IMR-90 (cell line): ENCODE measurements around the gene NACC2. TPM values are rescaled to one million over a fixed set of nuclear protein-coding genes. Genes with fewer than 3 reads are reported as not detected.

Experiments used
- ATAC-seq: fragments of 200-7000 bp; cut with Tn5 transposase; 2 replicates; pipeline ENCODE4 v1.9.1; 2020; ENCODE audit warnings: low read depth, mild to moderate bottlenecking, moderate library complexity
- BruUV-seq: library from RNA; stranded (reverse); fragments of 400-500 nt; replicated peaks from 2 replicates; lab custom pipeline; 2021; lab: Mats Ljungman, UMichigan
- CTCF ChIA-PET: fragments of 300-600 bp; formaldehyde crosslinking; extraction: SDS; loops from one replicate; lab custom pipeline; 2021; ENCODE audit warnings: antibody characterized with exemption; lab: Yijun Ruan, JAX
- POLR2A ChIA-PET: fragments of 300-600 bp; sonication (Branson Sonifier 250); formaldehyde crosslinking; loops from one replicate; lab custom pipeline; 2022; ENCODE audit warnings: antibody characterized with exemption; ENCODE audit not compliant: unreplicated experiment; lab: Charles Lee
- DNase-seq: peaks from one replicate; pipeline ENCODE4 v3.0.0; 2013
- H2AFZ ChIP-seq: replicated peaks from 2 replicates; pipeline ENCODE3; 2013; ENCODE audit warnings: low read length, mild to moderate bottlenecking; ENCODE audit not compliant: poor library complexity
- H2AK5ac ChIP-seq: 2 replicates; pipeline ENCODE4 v1.6.1; 2013; ENCODE audit warnings: low read depth, low read length, inconsistent platforms
- H2AK9ac ChIP-seq: replicated peaks from 2 replicates; pipeline ENCODE3; 2013; ENCODE audit warnings: mild to moderate bottlenecking, low read depth, low read length, moderate library complexity; ENCODE audit not compliant: poor library complexity
- H2BK120ac ChIP-seq: 2 replicates; pipeline ENCODE4 v1.6.1; 2013; ENCODE audit warnings: low read depth, low read length, inconsistent platforms
- H2BK15ac ChIP-seq: 3 replicates; pipeline ENCODE4 v1.6.1; 2013; ENCODE audit warnings: low read depth, low read length, inconsistent platforms
- H2BK20ac ChIP-seq: 2 replicates; pipeline ENCODE4 v1.6.1; 2013; ENCODE audit warnings: low read depth, mild to moderate bottlenecking, inconsistent platforms, low read length, moderate library complexity
- H2BK5ac ChIP-seq: 2 replicates; pipeline ENCODE4 v1.6.1; 2013; ENCODE audit warnings: mild to moderate bottlenecking, low read depth, low read length, inconsistent platforms; ENCODE audit not compliant: poor library complexity, severe bottlenecking
- H3K14ac ChIP-seq: replicated peaks from 2 replicates; pipeline ENCODE4 v1.6.1; 2013; ENCODE audit warnings: low read depth, low read length, inconsistent platforms
- H3K18ac ChIP-seq: 2 replicates; pipeline ENCODE4 v1.6.1; 2013; ENCODE audit warnings: low read depth, low read length, control low read depth
- H3K23ac ChIP-seq: 2 replicates; pipeline ENCODE4 v1.6.1; 2013; ENCODE audit warnings: low read depth, low read length, inconsistent platforms
- H3K27ac ChIP-seq: 2 replicates; pipeline ENCODE4 v1.5.1; 2013; ENCODE audit warnings: mild to moderate bottlenecking, control low read depth, low read length; ENCODE audit not compliant: insufficient read depth
- H3K27me3 ChIP-seq: 2 replicates; pipeline ENCODE4 v1.6.1; 2013; ENCODE audit warnings: low read length; ENCODE audit not compliant: control insufficient read depth, insufficient read depth
- H3K36me3 ChIP-seq: 2 replicates; pipeline ENCODE4 v1.6.1; 2013; ENCODE audit warnings: low read length, mixed read lengths; ENCODE audit not compliant: control insufficient read depth, insufficient read depth
- H3K4ac ChIP-seq: 2 replicates; pipeline ENCODE4 v1.6.1; 2013; ENCODE audit warnings: low read depth, low read length, inconsistent platforms
- H3K4me1 ChIP-seq: 2 replicates; pipeline ENCODE4 v1.6.1; 2013; ENCODE audit warnings: low read length, mixed read lengths; ENCODE audit not compliant: control insufficient read depth, insufficient read depth
- H3K4me2 ChIP-seq: 2 replicates; pipeline ENCODE4 v1.6.1; 2013; ENCODE audit warnings: low read depth, mild to moderate bottlenecking, control low read depth, low read length, moderate library complexity
- H3K4me3 ChIP-seq: 2 replicates; pipeline ENCODE4 v1.5.1; 2013; ENCODE audit warnings: low read depth, mild to moderate bottlenecking, control low read depth, low read length, moderate library complexity; ENCODE audit not compliant: insufficient read depth
- H3K56ac ChIP-seq: 2 replicates; pipeline ENCODE4 v1.6.1; 2013; ENCODE audit warnings: low read length, inconsistent platforms; ENCODE audit not compliant: insufficient read depth; ENCODE audit errors: extremely low read depth
- H3K79me1 ChIP-seq, 2 experiments: 2 replicates each; pipeline ENCODE4 v1.6.1; 2013; ENCODE audit warnings: low read length in 2 of 2, inconsistent platforms in 1 of 2, low read depth in 1 of 2
- H3K9ac ChIP-seq: 2 replicates; pipeline ENCODE4 v1.6.1; 2013; ENCODE audit warnings: low read depth, low read length, control low read depth
- H3K9me1 ChIP-seq: 2 replicates; pipeline ENCODE4 v1.6.1; 2013; ENCODE audit warnings: low read length, inconsistent platforms; ENCODE audit not compliant: insufficient read depth
- H3K9me3 ChIP-seq: 2 replicates; pipeline ENCODE4 v1.6.1; 2013; ENCODE audit warnings: low read length; ENCODE audit not compliant: control insufficient read depth, insufficient read depth
- H4K20me1 ChIP-seq: 2 replicates; pipeline ENCODE4 v1.6.1; 2013; ENCODE audit warnings: low read length, inconsistent platforms; ENCODE audit not compliant: insufficient read depth
- H4K5ac ChIP-seq: 2 replicates; pipeline ENCODE4 v1.6.1; 2013; ENCODE audit warnings: mild to moderate bottlenecking, low read depth, low read length, control low read depth
- H4K8ac ChIP-seq, 2 experiments: 2 replicates each; pipeline ENCODE4 v1.6.1; 2013; ENCODE audit warnings: low read depth in 2 of 2, low read length in 2 of 2, control low read depth in 1 of 2, inconsistent platforms in 1 of 2
- H4K91ac ChIP-seq: 2 replicates; pipeline ENCODE4 v1.6.1; 2013; ENCODE audit warnings: low read depth, low read length, inconsistent platforms; ENCODE audit not compliant: insufficient read depth
- BHLHE40 ChIP-seq: fragments of 150-350 bp; IDR thresholded peaks from 2 replicates; pipeline ENCODE4 v1.6.1; 2016; ENCODE audit warnings: mild to moderate bottlenecking, low read depth, low read length
- CEBPB ChIP-seq: IDR thresholded peaks from 2 replicates; pipeline ENCODE4 v1.6.1; 2012; ENCODE audit warnings: low read depth, low read length, improper control_type of control experiment
- CHD1 ChIP-seq: IDR thresholded peaks from 2 replicates; pipeline ENCODE4 v1.6.1; 2012; ENCODE audit warnings: low read depth, low read length, improper control_type of control experiment
- FOS ChIP-seq: fragments of 150-350 bp; IDR thresholded peaks from 2 replicates; pipeline ENCODE4 v1.6.1; 2016; ENCODE audit warnings: low read depth, low read length
- MAFK ChIP-seq: IDR thresholded peaks from 2 replicates; pipeline ENCODE4 v1.6.1; 2012; ENCODE audit warnings: low read depth, low read length, improper control_type of control experiment
- MAZ ChIP-seq: IDR thresholded peaks from 2 replicates; pipeline ENCODE4 v1.6.1; 2012; ENCODE audit warnings: low read depth, mild to moderate bottlenecking, low read length, improper control_type of control experiment, moderate library complexity, borderline replicate concordance
- MXI1 ChIP-seq: IDR thresholded peaks from 2 replicates; pipeline ENCODE4 v1.6.1; 2012; ENCODE audit warnings: low read depth, mild to moderate bottlenecking, low read length, moderate library complexity, borderline replicate concordance
- NFE2L2 ChIP-seq: fragments of 150-350 bp; IDR thresholded peaks from 2 replicates; pipeline ENCODE4 v1.6.1; 2016; ENCODE audit warnings: low read depth, mild to moderate bottlenecking, low read length
- POLR2A ChIP-seq: IDR thresholded peaks from 2 replicates; pipeline ENCODE4 v1.6.1; 2012; ENCODE audit warnings: mild to moderate bottlenecking, low read depth, low read length
- RAD21 ChIP-seq: IDR thresholded peaks from 2 replicates; pipeline ENCODE4 v1.6.1; 2012; ENCODE audit warnings: low read length, improper control_type of control experiment
- RCOR1 ChIP-seq: IDR thresholded peaks from 2 replicates; pipeline ENCODE4 v1.6.1; 2012; ENCODE audit warnings: mild to moderate bottlenecking, low read length, improper control_type of control experiment; ENCODE audit not compliant: insufficient replicate concordance
- SMC3 ChIP-seq: fragments of 150-350 bp; IDR thresholded peaks from 2 replicates; pipeline ENCODE4 v1.6.1; 2016; ENCODE audit warnings: low read depth, mild to moderate bottlenecking, antibody characterized with exemption, low read length, moderate library complexity
- WGBS, 2 experiments: methylation state at CpG; one replicate each; pipeline versions ENCODE4 v1.1.5 to v1.1.7; 2013; ENCODE audit warnings: missing lambda C conversion rate in 2 of 2; ENCODE audit not compliant: insufficient read length in 1 of 2; ENCODE audit errors: extremely low coverage in 2 of 2; 5-methylcytosine and 5-hydroxymethylcytosine counted together
- dilution Hi-C: fragments of 300-500 bp; cut with HindIII; formaldehyde crosslinking; loops from one replicate; pipeline ENCODE4 v1.14.3; 2018; ENCODE audit warnings: low sequenced_read_pairs; ENCODE audit not compliant: unreplicated experiment
- in situ Hi-C: fragments of 300-500 bp; cut with MboI; formaldehyde crosslinking; loops from 3 replicates; pipeline ENCODE4 v1.14.3; 2019; ENCODE audit warnings: low sequenced_read_pairs, inconsistent platforms, mixed read lengths
- intact Hi-C: fragments of 100-400 bp; cut with micrococcal nuclease; formaldehyde crosslinking; loops from 2 replicates; pipeline ENCODE4 v1.10.0; 2022
- polyA plus RNA-seq, 3 experiments: library from polyadenylated mRNA; depleted of rRNA; stranded (reverse); fragments of >200 nt; gene quantifications; 2 replicates each; pipeline ENCODE4 v1.2.3, GENCODE V29; 2012; ENCODE audit warnings: low replicate concordance in 1 of 3
- total RNA-seq: library from RNA; depleted of rRNA; stranded (reverse); fragments of >200 nt; gene quantifications from 2 replicates; pipeline ENCODE4 v1.2.3, GENCODE V29; 2012
- TF ChIP-seq, protein P1 (sequence below): conservative IDR thresholded peaks from 2 replicates; pipeline ENCODE4 v1.5.1; 2012; ENCODE audit warnings: mild to moderate bottlenecking, low read depth, low read length, improper control_type of control experiment
- TF ChIP-seq, protein P2 (sequence below): fragments of 150-350 bp; IDR thresholded peaks from 2 replicates; pipeline ENCODE4 v1.6.1; 2016; ENCODE audit warnings: low read depth, mild to moderate bottlenecking, low read length, moderate library complexity, borderline replicate concordance
- TF ChIP-seq, protein P3 (sequence below): fragments of 150-350 bp; IDR thresholded peaks from 2 replicates; pipeline ENCODE4 v1.6.1; 2017; ENCODE audit warnings: mild to moderate bottlenecking, antibody characterized with exemption, low read length, low read depth

The NACC2 gene
- total and polyA plus RNA-seq, 2 of the 4 experiments (the other 2 are of a cell fraction): 7.9 to 19.0 TPM

DNA sequence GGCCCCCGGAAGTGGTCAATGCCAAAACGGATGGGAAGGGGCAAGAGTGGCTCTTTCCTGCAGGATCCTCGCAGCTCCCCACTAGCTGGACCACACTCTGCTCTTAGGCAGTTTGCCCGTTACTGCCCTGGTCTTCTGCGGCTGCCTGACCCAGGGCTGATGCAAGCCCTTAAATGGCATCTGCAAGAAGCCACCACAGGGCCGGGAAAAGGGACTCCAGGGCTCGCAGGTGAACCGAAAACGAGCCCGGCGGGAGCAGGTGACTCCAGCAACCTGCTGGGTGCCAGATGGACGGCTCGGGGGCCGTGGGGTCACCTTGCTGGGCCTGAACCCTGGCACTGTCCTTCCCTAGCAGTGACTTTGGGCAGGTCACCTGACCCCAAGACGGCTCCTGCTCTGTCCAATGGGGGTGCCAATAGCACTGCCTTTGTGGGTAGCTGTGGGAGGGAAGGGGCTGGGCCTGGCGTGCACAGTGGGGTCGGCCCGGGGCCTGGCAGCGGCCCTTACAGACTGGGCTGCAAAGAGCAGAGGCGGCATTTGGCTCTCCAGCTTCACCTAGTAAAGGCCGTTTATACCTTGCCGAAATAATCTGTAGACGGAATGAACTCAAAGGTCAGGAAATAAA is 22.3 kb upstream of the NACC2 start:
- POLR2A ChIA-PET: no interaction called here
- 71% methylated on average over 10 of the region's 23 CpGs; no CpG with 5 or more reads in 1 of the 2 experiments for WGBS, 2 experiments
- no TSS peak for BruUV-seq

More for the DNA sequence above, 22.3 kb upstream of the NACC2 start:
- Histone ChIP-seq H2BK15ac (no peak overlapping the region), H3K4ac (peak overlapping the region; percentile 78), H3K9me3 (no peaks in the 10 kb centered on the region), H3K56ac (peak overlapping the region; percentile 33), H3K9me1 (peaks cover 7% of the 10 kb centered on the region; the same call in 1 of the 2 replicates), H2BK20ac (no peak overlapping the region), H3K4me1 (peaks cover 11% of the 10 kb centered on the region), H2AFZ (peak overlapping the region; percentile 97), H2BK120ac (no peak overlapping the region), H4K8ac (peak overlapping the region; percentile 37 to 68; a peak in 2 of 4 replicates), H3K79me1 (peaks cover 5 to 42% of the 10 kb centered on the region in 2 experiments; a peak in 3 of 4 replicates), H3K4me2 (peak overlapping the region; percentile 95), H3K27ac (peak overlapping the region; percentile 74), H2AK9ac (peak overlapping the region; percentile 97), H2BK5ac (peak overlapping the region; percentile 80), H3K27me3 (no peaks in the 10 kb centered on the region), H2AK5ac (peak overlapping the region; percentile 64), H3K14ac (peak overlapping the region; percentile 79; the same call in 1 of the 2 replicates), H3K18ac (no peak overlapping the region), H4K5ac (peak overlapping the region; percentile 12), H3K23ac (peak overlapping the region; percentile 92), H4K20me1 (no peaks in the 10 kb centered on the region; the same call in 1 of the 2 replicates), H4K91ac (peak overlapping the region; percentile 55), H3K9ac (peak overlapping the region; percentile 88), H3K36me3 (peaks cover 15% of the 10 kb centered on the region; the same call in 1 of the 2 replicates), H3K4me3 (peak overlapping the region; percentile 64)
- CTCF ChIA-PET: no interaction called here
- intact Hi-C loops (no loop called here), in situ Hi-C loops (no loop called here), dilution Hi-C loops (no loop called here)
- DNase-seq (no peak), ATAC-seq (no peak)
- TF ChIP-seq NFE2L2 (no peak), MAZ (no peak), FOS (no peak), CEBPB (no peak), RCOR1 (no peak), MXI1 (no peak), SMC3 (no peak), POLR2A (no peak), MAFK (no peak), CHD1 (no peak), RAD21 (no peak), BHLHE40 (no peak)
- TF ChIP-seq, protein P1, sequence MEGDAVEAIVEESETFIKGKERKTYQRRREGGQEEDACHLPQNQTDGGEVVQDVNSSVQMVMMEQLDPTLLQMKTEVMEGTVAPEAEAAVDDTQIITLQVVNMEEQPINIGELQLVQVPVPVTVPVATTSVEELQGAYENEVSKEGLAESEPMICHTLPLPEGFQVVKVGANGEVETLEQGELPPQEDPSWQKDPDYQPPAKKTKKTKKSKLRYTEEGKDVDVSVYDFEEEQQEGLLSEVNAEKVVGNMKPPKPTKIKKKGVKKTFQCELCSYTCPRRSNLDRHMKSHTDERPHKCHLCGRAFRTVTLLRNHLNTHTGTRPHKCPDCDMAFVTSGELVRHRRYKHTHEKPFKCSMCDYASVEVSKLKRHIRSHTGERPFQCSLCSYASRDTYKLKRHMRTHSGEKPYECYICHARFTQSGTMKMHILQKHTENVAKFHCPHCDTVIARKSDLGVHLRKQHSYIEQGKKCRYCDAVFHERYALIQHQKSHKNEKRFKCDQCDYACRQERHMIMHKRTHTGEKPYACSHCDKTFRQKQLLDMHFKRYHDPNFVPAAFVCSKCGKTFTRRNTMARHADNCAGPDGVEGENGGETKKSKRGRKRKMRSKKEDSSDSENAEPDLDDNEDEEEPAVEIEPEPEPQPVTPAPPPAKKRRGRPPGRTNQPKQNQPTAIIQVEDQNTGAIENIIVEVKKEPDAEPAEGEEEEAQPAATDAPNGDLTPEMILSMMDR: no peak
- TF ChIP-seq, protein P2, sequence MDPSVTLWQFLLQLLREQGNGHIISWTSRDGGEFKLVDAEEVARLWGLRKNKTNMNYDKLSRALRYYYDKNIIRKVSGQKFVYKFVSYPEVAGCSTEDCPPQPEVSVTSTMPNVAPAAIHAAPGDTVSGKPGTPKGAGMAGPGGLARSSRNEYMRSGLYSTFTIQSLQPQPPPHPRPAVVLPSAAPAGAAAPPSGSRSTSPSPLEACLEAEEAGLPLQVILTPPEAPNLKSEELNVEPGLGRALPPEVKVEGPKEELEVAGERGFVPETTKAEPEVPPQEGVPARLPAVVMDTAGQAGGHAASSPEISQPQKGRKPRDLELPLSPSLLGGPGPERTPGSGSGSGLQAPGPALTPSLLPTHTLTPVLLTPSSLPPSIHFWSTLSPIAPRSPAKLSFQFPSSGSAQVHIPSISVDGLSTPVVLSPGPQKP: no peak
- TF ChIP-seq, protein P3, sequence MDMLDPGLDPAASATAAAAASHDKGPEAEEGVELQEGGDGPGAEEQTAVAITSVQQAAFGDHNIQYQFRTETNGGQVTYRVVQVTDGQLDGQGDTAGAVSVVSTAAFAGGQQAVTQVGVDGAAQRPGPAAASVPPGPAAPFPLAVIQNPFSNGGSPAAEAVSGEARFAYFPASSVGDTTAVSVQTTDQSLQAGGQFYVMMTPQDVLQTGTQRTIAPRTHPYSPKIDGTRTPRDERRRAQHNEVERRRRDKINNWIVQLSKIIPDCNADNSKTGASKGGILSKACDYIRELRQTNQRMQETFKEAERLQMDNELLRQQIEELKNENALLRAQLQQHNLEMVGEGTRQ: no peak
